SK-N-SH treated with all-trans-retinoic acid at 6 μM for 48 hours (cell line): ENCODE measurements around the gene TMIE.

Experiments used
- ATAC-seq: fragments of 200-7000 bp; cut with Tn5 transposase; 3 replicates; pipeline ENCODE4 v1.9.1; 2020; ENCODE audit warnings: mild to moderate bottlenecking, moderate library complexity
- ARNTL ChIP-seq: fragments of 450-650 bp; formaldehyde crosslinking; IDR thresholded peaks from 2 replicates; pipeline ENCODE4 v1.5.0; 2020; ENCODE audit warnings: low read depth, mild to moderate bottlenecking, moderate library complexity, borderline replicate concordance
- BACH2 ChIP-seq: fragments of 250-450 bp; sonication (Bioruptor Pico); IDR thresholded peaks from 2 replicates; pipeline ENCODE4 v1.9.0; 2021; ENCODE audit warnings: mild to moderate bottlenecking, borderline replicate concordance
- CREB5 ChIP-seq: fragments of 250-450 bp; sonication (Bioruptor Pico); IDR thresholded peaks from 2 replicates; pipeline ENCODE4 v1.5.1; 2020; ENCODE audit warnings: low read depth, mild to moderate bottlenecking, moderate library complexity
- CSDC2 ChIP-seq: fragments of 250-450 bp; sonication (Bioruptor Pico); IDR thresholded peaks from 2 replicates; pipeline ENCODE4 v1.5.0; 2020; ENCODE audit warnings: mild to moderate bottlenecking, moderate library complexity
- ESRRG ChIP-seq: fragments of 250-450 bp; sonication (Bioruptor Pico); IDR thresholded peaks from 2 replicates; pipeline ENCODE4 v1.6.1; 2021; ENCODE audit warnings: mild to moderate bottlenecking
- GLIS3 ChIP-seq: fragments of 250-450 bp; sonication (Bioruptor Pico); IDR thresholded peaks from 2 replicates; pipeline ENCODE4 v1.5.0; 2020; ENCODE audit warnings: mild to moderate bottlenecking, moderate library complexity
- ISL1 ChIP-seq: fragments of 250-450 bp; sonication (Bioruptor Pico); IDR thresholded peaks from 2 replicates; pipeline ENCODE4 v2.1.2; 2022; ENCODE audit warnings: mild to moderate bottlenecking, moderate library complexity
- PATZ1 ChIP-seq: fragments of 250-450 bp; sonication (Bioruptor Pico); IDR thresholded peaks from 2 replicates; pipeline ENCODE4 v1.8.0; 2020; ENCODE audit warnings: mild to moderate bottlenecking, moderate library complexity, borderline replicate concordance
- PPARA ChIP-seq: fragments of 250-450 bp; sonication (Bioruptor Pico); IDR thresholded peaks from 2 replicates; pipeline ENCODE4 v1.5.0; 2020; ENCODE audit warnings: mild to moderate bottlenecking, borderline replicate concordance
- RARB ChIP-seq: fragments of 250-450 bp; sonication (Bioruptor Pico); IDR thresholded peaks from 2 replicates; pipeline ENCODE4 v1.8.0; 2021; ENCODE audit warnings: mild to moderate bottlenecking, moderate library complexity
- SNAI2 ChIP-seq: fragments of 250-450 bp; sonication (Bioruptor Pico); IDR thresholded peaks from 2 replicates; pipeline ENCODE4 v1.5.0; 2020; ENCODE audit warnings: mild to moderate bottlenecking, moderate library complexity
- TCF4 ChIP-seq: fragments of 250-450 bp; sonication (Bioruptor Pico); IDR thresholded peaks from 2 replicates; pipeline ENCODE4 v1.8.0; 2021; ENCODE audit warnings: mild to moderate bottlenecking, moderate library complexity, borderline replicate concordance
- TOX ChIP-seq: fragments of 250-450 bp; sonication (Bioruptor Pico); IDR thresholded peaks from 2 replicates; pipeline ENCODE4 v1.8.0; 2021; ENCODE audit warnings: mild to moderate bottlenecking, moderate library complexity, borderline replicate concordance
- TSHZ2 ChIP-seq: fragments of 250-450 bp; sonication (Bioruptor Pico); IDR thresholded peaks from 2 replicates; pipeline ENCODE4 v1.5.0; 2020; ENCODE audit warnings: mild to moderate bottlenecking, moderate library complexity
- ZC3H10 ChIP-seq: fragments of 250-450 bp; sonication (Bioruptor Pico); IDR thresholded peaks from 2 replicates; pipeline ENCODE4 v1.5.1; 2021; ENCODE audit warnings: mild to moderate bottlenecking, moderate library complexity
- ZFP3 ChIP-seq: fragments of 250-450 bp; sonication (Bioruptor Pico); IDR thresholded peaks from 2 replicates; pipeline ENCODE4 v1.5.0; 2020; ENCODE audit warnings: mild to moderate bottlenecking, moderate library complexity
- ZFP30 ChIP-seq: fragments of 450-650 bp; formaldehyde crosslinking; IDR thresholded peaks from 2 replicates; pipeline ENCODE4 v1.5.0; 2022; ENCODE audit warnings: mild to moderate bottlenecking, moderate library complexity
- ZNF565 ChIP-seq: fragments of 450-650 bp; formaldehyde crosslinking; conservative IDR thresholded peaks from 2 replicates; pipeline ENCODE4 v1.5.0; 2020; ENCODE audit warnings: low read depth, mild to moderate bottlenecking, moderate library complexity
- ZNF70 ChIP-seq: fragments of 450-650 bp; formaldehyde crosslinking; IDR thresholded peaks from 2 replicates; pipeline ENCODE4 v1.5.0; 2020; ENCODE audit warnings: mild to moderate bottlenecking, moderate library complexity
- ZNF8 ChIP-seq: fragments of 450-650 bp; formaldehyde crosslinking; IDR thresholded peaks from 2 replicates; pipeline ENCODE4 v1.5.0; 2020; ENCODE audit warnings: mild to moderate bottlenecking, moderate library complexity
- TF ChIP-seq, protein P1 (sequence below): fragments of 250-450 bp; sonication (Bioruptor Pico); IDR thresholded peaks from 2 replicates; pipeline ENCODE4 v1.5.1; 2021; ENCODE audit warnings: mild to moderate bottlenecking, moderate library complexity
- TF ChIP-seq, protein P2 (sequence below): fragments of 250-450 bp; sonication (Bioruptor Pico); IDR thresholded peaks from 2 replicates; pipeline ENCODE4 v1.8.0; 2021; ENCODE audit warnings: low read depth, mild to moderate bottlenecking, moderate library complexity, borderline replicate concordance

TMIE gene

DNA sequence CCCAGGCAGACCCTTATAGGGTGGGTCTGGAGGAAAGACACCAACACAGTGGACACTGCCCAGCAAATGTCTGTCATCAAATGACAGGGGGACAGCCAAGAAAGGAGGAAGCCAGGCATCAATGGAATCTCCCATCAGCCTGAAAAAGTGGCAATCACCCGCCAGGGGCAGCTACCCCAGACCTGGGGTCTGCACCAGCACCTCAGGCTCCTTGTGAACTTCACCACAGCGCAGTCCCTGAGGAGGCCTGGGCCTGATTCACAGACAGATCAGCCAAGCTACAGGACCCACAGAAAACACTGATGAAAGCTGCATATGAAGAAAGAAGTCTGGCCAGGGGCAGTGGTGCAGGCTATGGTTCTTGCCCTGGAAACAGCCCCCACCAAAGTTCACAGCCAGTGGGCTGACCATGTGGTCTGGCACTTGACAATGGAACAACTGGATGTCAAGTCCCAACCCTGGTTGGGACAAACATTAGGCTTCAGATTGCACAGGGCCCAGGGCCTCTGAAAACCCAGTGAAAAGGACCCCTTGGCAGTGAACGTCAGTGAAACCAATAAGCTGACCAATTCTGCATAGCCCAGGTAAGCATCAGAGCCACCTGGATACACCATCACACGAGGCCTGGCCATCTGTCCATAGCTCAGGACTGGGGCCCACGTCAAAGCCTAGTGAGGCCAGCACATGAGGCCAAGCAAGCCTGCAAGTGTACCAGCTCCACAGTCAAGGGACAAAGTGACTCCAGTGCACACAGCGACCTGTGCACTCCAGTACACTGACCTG lies 36.8 kb upstream of the TMIE start:
- no peak for ATAC-seq
- TF ChIP-seq SNAI2 (CRISPR knock-in tag) (no peak), GLIS3 (no peak), ZNF70 (CRISPR knock-in tag) (no peak), TOX (CRISPR knock-in tag) (no peak), ZFP3 (CRISPR knock-in tag) (no peak), ZNF8 (no peak), ARNTL (CRISPR knock-in tag) (no peak), TCF4 (CRISPR knock-in tag) (no peak), PATZ1 (CRISPR knock-in tag) (no peak), TSHZ2 (CRISPR knock-in tag) (no peak), ISL1 (no peak), ESRRG (CRISPR knock-in tag) (no peak), CREB5 (CRISPR knock-in tag) (no peak), ZC3H10 (CRISPR knock-in tag) (no peak), PPARA (CRISPR knock-in tag) (no peak), RARB (CRISPR knock-in tag) (no peak), ZFP30 (CRISPR knock-in tag) (no peak)
- TF ChIP-seq, protein P1, sequence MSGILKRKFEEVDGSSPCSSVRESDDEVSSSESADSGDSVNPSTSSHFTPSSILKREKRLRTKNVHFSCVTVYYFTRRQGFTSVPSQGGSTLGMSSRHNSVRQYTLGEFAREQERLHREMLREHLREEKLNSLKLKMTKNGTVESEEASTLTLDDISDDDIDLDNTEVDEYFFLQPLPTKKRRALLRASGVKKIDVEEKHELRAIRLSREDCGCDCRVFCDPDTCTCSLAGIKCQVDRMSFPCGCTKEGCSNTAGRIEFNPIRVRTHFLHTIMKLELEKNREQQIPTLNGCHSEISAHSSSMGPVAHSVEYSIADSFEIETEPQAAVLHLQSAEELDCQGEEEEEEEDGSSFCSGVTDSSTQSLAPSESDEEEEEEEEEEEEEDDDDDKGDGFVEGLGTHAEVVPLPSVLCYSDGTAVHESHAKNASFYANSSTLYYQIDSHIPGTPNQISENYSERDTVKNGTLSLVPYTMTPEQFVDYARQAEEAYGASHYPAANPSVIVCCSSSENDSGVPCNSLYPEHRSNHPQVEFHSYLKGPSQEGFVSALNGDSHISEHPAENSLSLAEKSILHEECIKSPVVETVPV: no peak
- TF ChIP-seq, protein P2, sequence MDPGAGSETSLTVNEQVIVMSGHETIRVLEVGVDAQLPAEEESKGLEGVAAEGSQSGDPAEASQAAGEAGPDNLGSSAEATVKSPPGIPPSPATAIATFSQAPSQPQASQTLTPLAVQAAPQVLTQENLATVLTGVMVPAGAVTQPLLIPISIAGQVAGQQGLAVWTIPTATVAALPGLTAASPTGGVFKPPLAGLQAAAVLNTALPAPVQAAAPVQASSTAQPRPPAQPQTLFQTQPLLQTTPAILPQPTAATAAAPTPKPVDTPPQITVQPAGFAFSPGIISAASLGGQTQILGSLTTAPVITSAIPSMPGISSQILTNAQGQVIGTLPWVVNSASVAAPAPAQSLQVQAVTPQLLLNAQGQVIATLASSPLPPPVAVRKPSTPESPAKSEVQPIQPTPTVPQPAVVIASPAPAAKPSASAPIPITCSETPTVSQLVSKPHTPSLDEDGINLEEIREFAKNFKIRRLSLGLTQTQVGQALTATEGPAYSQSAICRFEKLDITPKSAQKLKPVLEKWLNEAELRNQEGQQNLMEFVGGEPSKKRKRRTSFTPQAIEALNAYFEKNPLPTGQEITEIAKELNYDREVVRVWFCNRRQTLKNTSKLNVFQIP (CRISPR knock-in tag): no peak
- TF ChIP-seq, all 23 proteins: peak for 0

- no peak for ATAC-seq
- TF ChIP-seq ZNF565 (CRISPR knock-in tag) (no peak), TSHZ2 (CRISPR knock-in tag) (no peak), ZNF8 (no peak), ZNF70 (CRISPR knock-in tag) (no peak), PATZ1 (CRISPR knock-in tag) (no peak), BACH2 (no peak), ESRRG (CRISPR knock-in tag) (no peak), CSDC2 (CRISPR knock-in tag) (no peak), TOX (CRISPR knock-in tag) (no peak), TCF4 (CRISPR knock-in tag) (no peak)
- TF ChIP-seq, protein P2 (CRISPR knock-in tag): no peak
These were observed 36.0 kb upstream of the TMIE start for GRCh38 chr3:46664971-46665762.
